Duodenal mucosa (tissue), 2 donors: ENCODE data around the gene STXBP6.
A peak's percentile ranks its signal among the peaks of the same experiment; 100 is the strongest.

Experiments
- H3K27ac ChIP-seq: one replicate; pipeline ENCODE4 v1.7.0; 2013; ENCODE audit warnings: low read depth, low read length
- H3K27me3 ChIP-seq, 2 donors: one replicate each; pipeline ENCODE4 v1.7.0; 2013; ENCODE audit warnings: low read length in 2 of 2, control low read depth in 1 of 2; ENCODE audit not compliant: insufficient read depth in 2 of 2, control insufficient read depth in 1 of 2
- H3K36me3 ChIP-seq, 2 donors: one replicate each; pipeline ENCODE4 v1.7.0; 2013; ENCODE audit warnings: low read length in 2 of 2, control low read depth in 1 of 2; ENCODE audit not compliant: insufficient read depth in 2 of 2, control insufficient read depth in 1 of 2
- H3K4me1 ChIP-seq, 2 donors: one replicate each; pipeline ENCODE4 v1.7.0; 2013; ENCODE audit warnings: low read length in 2 of 2, control low read depth in 1 of 2; ENCODE audit not compliant: insufficient read depth in 2 of 2, control insufficient read depth in 1 of 2
- H3K4me3 ChIP-seq, 2 donors: one replicate each; pipeline ENCODE4 v1.7.0; 2013; ENCODE audit warnings: low read length in 2 of 2, low read depth in 1 of 2
- H3K9ac ChIP-seq, 2 donors: one replicate each; pipeline ENCODE4 v1.7.0; 2013; ENCODE audit warnings: low read length in 2 of 2, low read depth in 1 of 2
- H3K9me3 ChIP-seq, 2 donors: one replicate each; pipeline ENCODE4 v1.7.0; 2013; ENCODE audit warnings: low read length in 2 of 2, control low read depth in 1 of 2; ENCODE audit not compliant: control insufficient read depth in 1 of 2

Gene STXBP6

GRCh38 chr14:24911324-24912109, 138.4 kb downstream of the STXBP6 start:
- Histone ChIP-seq H3K4me3 (peak overlapping the region in 1 of 2 donors; percentile 1), H3K36me3 (no peaks in the 10 kb centered on the region), H3K9me3 (no peaks in the 10 kb centered on the region), H3K27ac (no peak overlapping the region), H3K9ac (no peak overlapping the region), H3K4me1 (peaks cover 5 to 23% of the 10 kb centered on the region in 2 donors), H3K27me3 (no peaks in the 10 kb centered on the region)

- Histone ChIP-seq H3K4me3 (no peak overlapping the region), H3K27ac (no peak overlapping the region), H3K27me3 (no peaks in the 10 kb centered on the region), H3K9ac (no peak overlapping the region), H3K9me3 (no peaks in the 10 kb centered on the region), H3K4me1 (peaks cover 5 to 23% of the 10 kb centered on the region in 2 donors), H3K36me3 (no peaks in the 10 kb centered on the region)
Observed at GRCh38 chr14:24910408-24910986, 139.4 kb downstream of the STXBP6 start.

GRCh38 chr14:24909523-24910302, 140.2 kb downstream of the STXBP6 start:
- H3K4me3 ChIP-seq, result no peak overlapping the region
- no peaks in the 10 kb centered on the region for H3K9me3 ChIP-seq
- no peak overlapping the region for H3K27ac ChIP-seq
- no peak overlapping the region for H3K9ac ChIP-seq
- H3K27me3 ChIP-seq, result no peaks in the 10 kb centered on the region
- H3K4me1 ChIP-seq, result peaks cover 5 to 23% of the 10 kb centered on the region in 2 donors
- H3K36me3 ChIP-seq, result no peaks in the 10 kb centered on the region

- H3K27ac ChIP-seq, result no peak overlapping the region
- no peaks in the 10 kb centered on the region for H3K36me3 ChIP-seq
- H3K9me3 ChIP-seq, result no peaks in the 10 kb centered on the region
- no peak overlapping the region for H3K9ac ChIP-seq
- H3K4me3 ChIP-seq, result no peak overlapping the region
- peaks cover 5 to 23% of the 10 kb centered on the region in 2 donors for H3K4me1 ChIP-seq
- no peaks in the 10 kb centered on the region for H3K27me3 ChIP-seq
Observed at GRCh38 chr14:24908592-24909236, 141.2 kb downstream of the STXBP6 start.

GRCh38 chr14:24904533-24904932, 145.4 kb downstream of the STXBP6 start:
- no peaks in the 10 kb centered on the region for H3K9me3 ChIP-seq

GRCh38 chr14:24903337-24903736, 146.6 kb downstream of the STXBP6 start:
- Histone ChIP-seq H3K9ac (no peak overlapping the region), H3K27ac (no peak overlapping the region), H3K36me3 (no peaks in the 10 kb centered on the region), H3K4me3 (no peak overlapping the region), H3K4me1 (no peaks in the 10 kb centered on the region), H3K9me3 (no peaks in the 10 kb centered on the region), H3K27me3 (no peaks in the 10 kb centered on the region)

More at GRCh38 chr14:24904533-24904932, 145.4 kb downstream of the STXBP6 start:
- Histone ChIP-seq H3K4me3 (no peak overlapping the region), H3K27me3 (no peaks in the 10 kb centered on the region), H3K36me3 (no peaks in the 10 kb centered on the region), H3K27ac (no peak overlapping the region), H3K9ac (no peak overlapping the region), H3K4me1 (peaks cover 0 to 4% of the 10 kb centered on the region in 2 donors)

- Histone ChIP-seq H3K9ac (no peak overlapping the region), H3K27ac (no peak overlapping the region), H3K4me1 (no peaks in the 10 kb centered on the region), H3K36me3 (no peaks in the 10 kb centered on the region), H3K4me3 (no peak overlapping the region), H3K9me3 (no peaks in the 10 kb centered on the region), H3K27me3 (no peaks in the 10 kb centered on the region)
Observed at GRCh38 chr14:24900269-24901100, 149.5 kb downstream of the STXBP6 start.

GRCh38 chr14:24897793-24898192, 152.2 kb downstream of the STXBP6 start:
- Histone ChIP-seq H3K4me1 (no peaks in the 10 kb centered on the region), H3K36me3 (no peaks in the 10 kb centered on the region), H3K9ac (no peak overlapping the region), H3K9me3 (no peaks in the 10 kb centered on the region), H3K27me3 (no peaks in the 10 kb centered on the region), H3K27ac (no peak overlapping the region), H3K4me3 (no peak overlapping the region)

GRCh38 chr14:24895622-24896021, 154.3 kb downstream of the STXBP6 start:
- Histone ChIP-seq H3K9ac (no peak overlapping the region), H3K27ac (no peak overlapping the region), H3K36me3 (no peaks in the 10 kb centered on the region), H3K27me3 (no peaks in the 10 kb centered on the region), H3K4me1 (no peaks in the 10 kb centered on the region), H3K4me3 (no peak overlapping the region), H3K9me3 (peaks cover 0 to 2% of the 10 kb centered on the region in 2 donors)
